NCI-H2081 treated with DMSO at 0.1 percent for 48 hours (cell line): ENCODE measurements around the gene GRAP2.
"Not testable (repeated sequence)": the region's sequence is repeated elsewhere in the genome, so short reads cannot be mapped to it uniquely, and the experiment has no call there.

Experiments
- DNase-seq: peaks from one replicate; lab custom pipeline; 2025; lab: John Stamatoyannopoulos, UW

The GRAP2 gene

GRCh38 chr22:39967103-39967829 is 66.4 kb downstream of the GRAP2 start:
- no peak for DNase-seq

GRCh38 chr22:39967996-39968972 is 67.4 kb downstream of the GRAP2 start:
- no peak for DNase-seq

- no peak for DNase-seq
Measured at GRCh38 chr22:39970742-39971141, 69.9 kb downstream of the GRAP2 start.

- no peak for DNase-seq
Measured at GRCh38 chr22:39972641-39973040, 71.8 kb downstream of the GRAP2 start.

- DNase-seq = no peak
Measured at GRCh38 chr22:39973656-39974055, 72.8 kb downstream of the GRAP2 start.

GRCh38 chr22:39974065-39974464 is 73.2 kb downstream of the GRAP2 start:
- DNase-seq = no peak

GRCh38 chr22:39979048-39979447 is 78.2 kb downstream of the GRAP2 start:
- DNase-seq = no peak

- no peak for DNase-seq
Measured at GRCh38 chr22:39979458-39979857, 78.6 kb downstream of the GRAP2 start.

GRCh38 chr22:39980596-39980995 is 79.7 kb downstream of the GRAP2 start:
- DNase-seq = no peak

- no peak for DNase-seq
Measured at GRCh38 chr22:39983346-39983745, 82.5 kb downstream of the GRAP2 start.

- no peak for DNase-seq
Measured at GRCh38 chr22:39984006-39984405, 83.1 kb downstream of the GRAP2 start.

- no peak for DNase-seq
Measured at GRCh38 chr22:39984746-39985145, 83.9 kb downstream of the GRAP2 start.

GRCh38 chr22:39985383-39986035 is 84.6 kb downstream of the GRAP2 start:
- DNase-seq = no peak

- DNase-seq = no peak
Measured at GRCh38 chr22:39988386-39989114, 87.7 kb downstream of the GRAP2 start.

GRCh38 chr22:39989633-39990032 is 88.7 kb downstream of the GRAP2 start:
- no peak for DNase-seq

- no peak for DNase-seq
Measured at GRCh38 chr22:39990686-39991085, 89.8 kb downstream of the GRAP2 start.

GRCh38 chr22:39991159-39991860 is 90.4 kb downstream of the GRAP2 start:
- no peak for DNase-seq

GRCh38 chr22:39992088-39992826 is 91.4 kb downstream of the GRAP2 start:
- no peak for DNase-seq

- not testable (repeated sequence) for DNase-seq
Measured at GRCh38 chr22:39992894-39993293, 92.0 kb downstream of the GRAP2 start.

- DNase-seq = no peak
Measured at GRCh38 chr22:39994041-39994565, 93.2 kb downstream of the GRAP2 start.
